ENCODE results near the gene METTL18. TPM values are rescaled to one million over a fixed set of nuclear protein-coding genes. Genes with fewer than 3 reads are reported as not detected.

The METTL18 gene
- total RNA-seq, 1 experiment from 2014 or later = 10.1 TPM

DNA sequence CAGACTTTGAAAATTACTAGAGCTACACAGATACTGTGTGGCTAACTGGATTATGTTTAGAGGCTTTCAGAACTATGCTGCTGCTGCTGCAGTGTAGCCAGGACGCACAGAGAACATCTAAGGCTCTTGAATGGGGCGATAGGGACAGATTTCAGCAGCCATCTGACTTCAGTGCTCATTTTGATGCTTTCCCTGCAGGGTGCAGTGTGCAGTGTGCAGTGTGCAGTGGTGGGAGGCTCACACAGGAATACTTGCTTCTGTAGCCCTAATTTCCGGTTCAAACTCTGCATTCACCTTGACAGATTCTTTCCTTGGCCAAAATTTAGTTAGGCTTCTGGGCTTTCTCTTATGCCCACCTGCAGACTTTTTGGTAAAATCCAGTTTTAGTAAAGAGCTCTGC lies 7.7 kb downstream of the METTL18 start:
- DNase-seq (ENCODE audit: low read depth) = no peak

DNA sequence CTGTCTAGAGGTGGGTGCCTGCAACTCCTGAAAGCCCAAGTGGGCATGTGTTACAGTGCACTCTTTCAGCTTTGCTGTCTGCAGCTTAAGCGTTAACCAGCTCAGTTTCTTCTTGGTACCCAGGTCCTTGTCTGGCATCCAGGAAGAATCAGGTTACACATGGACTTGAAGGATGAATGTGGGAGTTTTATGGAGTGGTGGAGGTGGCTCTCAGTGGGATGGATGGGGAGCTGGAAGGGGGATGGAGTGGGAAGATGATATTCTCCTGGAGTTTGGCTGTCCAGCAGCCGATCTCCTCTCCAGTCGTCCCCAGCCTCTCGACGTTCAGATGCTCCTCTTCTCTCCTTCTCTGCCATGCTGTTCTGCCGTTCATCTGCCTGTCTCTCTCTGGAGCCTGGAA lies 9.4 kb downstream of the METTL18 start:
- DNase-seq (ENCODE audit: low read depth) = no peak

- no peak for DNase-seq (ENCODE audit: low read depth)
Measured at GRCh38 chr1:169784102-169784501, 10.6 kb downstream of the METTL18 start.

DNA sequence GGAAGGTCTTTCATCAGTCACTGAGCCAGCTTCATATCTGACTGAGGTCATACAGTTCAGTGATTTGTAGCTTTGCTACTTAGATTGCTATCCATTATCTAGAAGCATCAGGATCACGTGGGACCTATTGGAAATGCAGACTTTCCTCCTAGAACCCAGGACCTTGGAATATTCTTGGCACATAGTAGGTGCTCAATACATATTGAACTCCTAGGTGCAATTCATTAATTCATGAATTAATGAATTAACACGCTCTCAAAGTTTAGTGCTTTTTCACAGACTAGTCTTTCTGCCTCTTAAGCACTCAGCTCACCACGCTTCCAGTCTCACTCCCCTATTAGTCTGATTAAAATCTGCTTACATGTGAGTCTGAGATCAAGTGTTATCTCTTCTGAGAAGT lies 12.1 kb downstream of the METTL18 start:
- no peak for DNase-seq (ENCODE audit: low read depth)

GRCh38 chr1:169779970-169780369 lies 14.7 kb downstream of the METTL18 start:
- peak; percentile 9 for DNase-seq (ENCODE audit: low read depth)

DNA sequence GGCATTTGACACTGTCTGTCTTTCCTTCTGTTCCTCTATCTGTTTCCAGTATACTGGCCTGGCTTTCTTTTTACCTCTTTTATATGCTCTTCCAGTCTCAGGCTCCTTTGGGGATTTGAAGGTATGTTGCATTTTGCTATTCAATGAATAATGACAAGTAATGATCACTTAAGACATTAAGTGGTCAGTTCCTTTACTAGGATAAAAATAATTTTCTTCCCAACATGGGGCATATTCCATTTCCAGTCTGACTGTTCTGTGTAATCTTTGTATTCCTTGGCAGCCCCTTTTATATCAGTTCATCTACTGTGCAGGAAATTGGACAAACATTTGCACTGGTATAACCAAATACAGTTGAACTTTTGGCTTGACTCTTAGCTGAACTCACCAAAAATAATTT lies 15.6 kb downstream of the METTL18 start:
- no peak for DNase-seq (ENCODE audit: low read depth)

GRCh38 chr1:169776440-169776839 lies 18.3 kb downstream of the METTL18 start:
- no peak for DNase-seq (ENCODE audit: low read depth)

DNA sequence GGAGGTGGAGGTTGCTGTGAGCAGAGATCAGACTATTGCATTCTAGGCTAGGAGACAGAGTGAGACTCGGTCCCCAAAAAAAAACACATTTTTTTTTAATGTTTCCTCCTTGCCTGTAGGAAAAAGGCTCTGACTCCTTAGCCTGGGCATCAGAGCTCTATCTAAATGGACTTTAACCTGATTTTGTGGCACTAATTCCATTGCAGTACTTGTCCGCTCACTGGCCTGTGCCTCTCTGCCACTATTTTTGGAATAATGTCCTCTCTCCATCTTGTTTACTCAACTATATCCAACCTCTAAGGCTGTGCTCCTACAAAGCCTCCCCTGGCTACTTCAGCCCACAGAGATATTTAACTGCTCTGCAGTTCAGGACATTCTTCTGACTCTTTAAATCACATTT lies 26.5 kb downstream of the METTL18 start:
- no peak for DNase-seq (ENCODE audit: low read depth)

GRCh38 chr1:169765580-169766331 lies 29.0 kb downstream of the METTL18 start:
- DNase-seq (ENCODE audit: low read depth) = no peak

DNA sequence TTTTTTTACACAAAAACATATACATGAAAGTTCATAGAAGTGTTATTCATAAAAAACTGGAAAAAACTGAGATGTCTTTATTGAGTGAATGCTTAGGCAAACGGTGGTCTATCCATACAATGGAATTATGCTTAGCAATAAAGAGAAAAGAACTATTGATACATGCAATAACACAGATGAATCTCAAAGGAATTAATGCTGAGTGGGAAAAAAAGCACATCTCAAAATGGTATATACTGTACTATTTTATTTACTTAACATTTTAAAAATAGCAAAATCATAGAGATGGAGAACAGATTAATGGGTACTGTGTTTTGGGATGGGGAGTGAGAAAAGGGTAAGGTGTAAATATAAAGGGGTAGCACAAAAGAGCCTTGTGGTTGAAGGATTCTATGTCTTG lies 29.8 kb downstream of the METTL18 start:
- no peak for DNase-seq (ENCODE audit: low read depth)

DNA sequence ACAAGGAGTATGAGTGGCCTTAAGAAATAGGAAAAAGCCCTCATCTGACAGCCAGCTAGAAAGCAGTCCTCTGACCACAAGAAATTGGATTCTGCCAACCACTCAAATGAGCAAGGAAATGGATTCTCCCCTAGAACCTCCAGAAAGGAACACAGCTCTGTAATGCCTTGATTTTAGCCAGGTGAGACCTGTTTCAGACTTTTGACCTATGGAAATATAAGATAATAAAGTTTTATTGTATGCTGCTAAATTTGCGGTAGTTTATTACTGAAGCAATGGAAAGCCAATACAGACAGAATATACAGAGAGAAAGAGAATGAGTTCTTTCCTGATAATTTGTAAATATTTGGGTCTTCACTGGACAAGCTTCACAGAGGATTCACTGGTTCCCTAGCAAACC lies 32.0 kb downstream of the METTL18 start:
- no peak for DNase-seq (ENCODE audit: low read depth)

- no peak for DNase-seq (ENCODE audit: low read depth)
Measured at GRCh38 chr1:169759038-169759437, 35.7 kb downstream of the METTL18 start.

- DNase-seq (ENCODE audit: low read depth) = no peak
Measured at GRCh38 chr1:169753549-169753948, 41.2 kb downstream of the METTL18 start.

DNA sequence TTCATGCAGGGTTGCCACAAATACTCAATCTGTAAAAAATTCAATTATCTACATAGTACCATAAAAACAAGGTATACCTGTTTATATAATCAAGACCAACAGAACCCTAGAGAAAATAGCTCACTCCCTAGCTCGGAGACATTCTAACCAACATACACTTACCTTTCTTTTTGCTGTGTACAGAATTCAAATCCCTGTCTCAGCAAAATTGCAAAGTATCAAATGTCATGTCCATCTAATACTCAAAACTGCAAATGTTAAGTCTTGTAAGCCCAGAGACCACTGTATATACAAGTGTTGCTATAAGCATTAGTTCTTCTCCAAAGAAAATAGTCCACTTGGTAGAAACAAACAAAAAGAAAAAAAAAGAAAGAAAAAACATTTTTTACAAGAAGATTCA lies 44.7 kb downstream of the METTL18 start:
- no peak for DNase-seq (ENCODE audit: low read depth)

- DNase-seq (ENCODE audit: low read depth) = no peak
Measured at GRCh38 chr1:169746550-169746949, 48.2 kb downstream of the METTL18 start.

DNA sequence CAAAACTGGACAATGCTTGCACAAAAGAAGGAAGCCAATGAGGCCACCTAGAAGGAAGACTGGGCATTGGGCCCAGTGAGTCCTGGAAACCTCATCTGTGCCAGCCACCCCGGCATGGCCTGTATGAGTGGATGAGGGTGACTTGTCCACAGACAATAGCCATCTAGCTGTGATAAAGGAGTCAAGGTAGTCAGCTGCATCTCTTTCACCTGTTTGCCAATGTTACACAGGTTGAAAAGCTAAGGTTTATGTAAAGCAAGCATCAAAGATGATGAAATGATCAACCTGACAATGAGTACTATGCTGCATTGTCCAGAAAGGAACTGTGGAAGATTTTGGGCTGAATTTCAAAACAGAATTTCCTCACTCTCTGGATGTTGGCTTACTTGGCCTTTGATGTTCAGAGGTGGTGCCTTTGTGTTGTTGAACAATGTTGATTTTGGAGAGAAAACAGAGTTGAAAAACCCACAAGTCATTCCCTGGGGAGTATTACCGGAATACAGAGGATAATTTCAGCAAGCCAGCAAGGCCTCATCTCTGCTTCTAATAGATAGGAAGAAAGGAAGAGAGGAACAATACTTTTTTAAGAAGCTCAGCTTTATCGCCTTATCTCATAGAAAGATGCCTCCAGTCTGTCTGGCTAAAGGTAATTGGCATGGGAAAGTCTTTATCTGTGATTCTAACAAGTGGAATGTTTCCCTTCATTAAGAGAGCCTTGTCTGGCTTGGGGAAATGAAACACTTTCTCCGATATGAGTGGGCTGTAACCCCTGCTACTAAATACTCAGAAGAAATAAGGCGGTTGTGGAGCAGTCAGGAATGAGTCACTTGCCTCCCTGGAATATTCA lies 49.5 kb downstream of the METTL18 start:
- peak; percentile 4 for DNase-seq (ENCODE audit: low read depth)

Other genes with a start within 250 kb of the METTL18 start
- not detected in 2 replicates for gene F5, start 208.4 kb downstream of the METTL18 start, total RNA-seq (2014; rRNA removed)
- not detected in 2 replicates for gene SELP, start 164.8 kb downstream of the METTL18 start, total RNA-seq (2014; rRNA removed)
- not detected in 2 replicates for gene SELL, start 83.3 kb downstream of the METTL18 start, total RNA-seq (2014; rRNA removed)
- gene SELE, start 60.8 kb downstream of the METTL18 start, total RNA-seq (2014; rRNA removed) = not detected in 2 replicates
- 4.8 and 5.9 TPM in 2 replicates for gene SCYL3, start 99.0 kb upstream of the METTL18 start, total RNA-seq (2014; rRNA removed)

All from LHCN-M2 (cell line).